Liver (tissue), 2 donors: ENCODE measurements around the gene COX6B1.

Experiments
- YY1 ChIP-seq: IDR thresholded peaks from 2 replicates; pipeline ENCODE4 v1.6.1; 2016; ENCODE audit warnings: antibody characterized with exemption, mild to moderate bottlenecking
- TF ChIP-seq, protein P1 (sequence below): fragments of 150-350 bp; IDR thresholded peaks from 2 replicates; pipeline ENCODE4 v1.5.1; 2017; ENCODE audit warnings: improper control_type of control experiment, low read depth, low read length; ENCODE audit not compliant: missing input control
- TF ChIP-seq, protein P2 (sequence below): IDR thresholded peaks from 2 replicates; pipeline ENCODE4 v1.6.1; 2016; ENCODE audit warnings: antibody characterized with exemption, mild to moderate bottlenecking
- TF ChIP-seq, protein P3 (sequence below): IDR thresholded peaks from 2 replicates; pipeline ENCODE4 v1.6.1; 2016; ENCODE audit warnings: antibody characterized with exemption
- donor health status: healthy.

DNA sequence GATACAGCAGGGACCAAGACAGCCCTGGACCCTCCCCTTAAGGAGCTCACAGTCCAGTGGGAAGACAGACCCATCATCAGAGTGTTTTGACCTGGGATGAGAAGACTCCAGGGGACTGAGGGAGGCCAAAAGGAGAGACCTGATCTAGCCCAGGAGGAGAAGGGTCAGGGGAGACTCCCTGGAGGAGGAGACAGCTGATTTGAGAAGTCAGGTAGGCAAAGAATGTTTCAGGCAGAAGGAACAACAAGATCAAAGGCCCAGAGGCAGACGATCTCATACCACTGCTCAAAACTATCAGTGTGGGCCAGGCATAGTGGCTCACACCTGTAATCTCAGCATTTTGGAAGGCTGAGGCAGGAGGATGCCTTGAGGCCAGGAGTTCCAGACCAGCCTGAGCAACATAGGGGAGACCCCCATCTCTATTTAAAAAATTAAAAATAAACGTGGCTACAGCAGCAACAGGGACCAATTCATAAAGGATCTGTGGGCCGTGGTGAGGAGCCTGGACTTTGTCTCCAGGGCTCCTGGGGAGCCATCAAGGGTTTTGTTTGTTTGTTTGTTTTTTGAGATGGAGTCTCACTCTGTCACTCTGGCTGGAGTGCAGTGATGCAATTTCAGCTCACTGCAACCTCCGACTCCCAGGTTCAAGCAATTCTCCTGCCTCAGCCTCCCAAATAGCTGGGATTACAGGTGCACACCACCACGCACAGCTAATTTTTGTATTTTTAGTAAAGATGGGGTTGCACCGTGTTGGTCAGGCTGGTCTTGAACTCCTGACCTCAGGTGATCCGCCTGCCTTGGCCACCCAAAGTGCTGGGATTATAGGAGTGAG, 2.2 kb upstream of the COX6B1 start:
- TF ChIP-seq, protein P1, sequence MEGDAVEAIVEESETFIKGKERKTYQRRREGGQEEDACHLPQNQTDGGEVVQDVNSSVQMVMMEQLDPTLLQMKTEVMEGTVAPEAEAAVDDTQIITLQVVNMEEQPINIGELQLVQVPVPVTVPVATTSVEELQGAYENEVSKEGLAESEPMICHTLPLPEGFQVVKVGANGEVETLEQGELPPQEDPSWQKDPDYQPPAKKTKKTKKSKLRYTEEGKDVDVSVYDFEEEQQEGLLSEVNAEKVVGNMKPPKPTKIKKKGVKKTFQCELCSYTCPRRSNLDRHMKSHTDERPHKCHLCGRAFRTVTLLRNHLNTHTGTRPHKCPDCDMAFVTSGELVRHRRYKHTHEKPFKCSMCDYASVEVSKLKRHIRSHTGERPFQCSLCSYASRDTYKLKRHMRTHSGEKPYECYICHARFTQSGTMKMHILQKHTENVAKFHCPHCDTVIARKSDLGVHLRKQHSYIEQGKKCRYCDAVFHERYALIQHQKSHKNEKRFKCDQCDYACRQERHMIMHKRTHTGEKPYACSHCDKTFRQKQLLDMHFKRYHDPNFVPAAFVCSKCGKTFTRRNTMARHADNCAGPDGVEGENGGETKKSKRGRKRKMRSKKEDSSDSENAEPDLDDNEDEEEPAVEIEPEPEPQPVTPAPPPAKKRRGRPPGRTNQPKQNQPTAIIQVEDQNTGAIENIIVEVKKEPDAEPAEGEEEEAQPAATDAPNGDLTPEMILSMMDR, result no peak
- TF ChIP-seq, protein P2, sequence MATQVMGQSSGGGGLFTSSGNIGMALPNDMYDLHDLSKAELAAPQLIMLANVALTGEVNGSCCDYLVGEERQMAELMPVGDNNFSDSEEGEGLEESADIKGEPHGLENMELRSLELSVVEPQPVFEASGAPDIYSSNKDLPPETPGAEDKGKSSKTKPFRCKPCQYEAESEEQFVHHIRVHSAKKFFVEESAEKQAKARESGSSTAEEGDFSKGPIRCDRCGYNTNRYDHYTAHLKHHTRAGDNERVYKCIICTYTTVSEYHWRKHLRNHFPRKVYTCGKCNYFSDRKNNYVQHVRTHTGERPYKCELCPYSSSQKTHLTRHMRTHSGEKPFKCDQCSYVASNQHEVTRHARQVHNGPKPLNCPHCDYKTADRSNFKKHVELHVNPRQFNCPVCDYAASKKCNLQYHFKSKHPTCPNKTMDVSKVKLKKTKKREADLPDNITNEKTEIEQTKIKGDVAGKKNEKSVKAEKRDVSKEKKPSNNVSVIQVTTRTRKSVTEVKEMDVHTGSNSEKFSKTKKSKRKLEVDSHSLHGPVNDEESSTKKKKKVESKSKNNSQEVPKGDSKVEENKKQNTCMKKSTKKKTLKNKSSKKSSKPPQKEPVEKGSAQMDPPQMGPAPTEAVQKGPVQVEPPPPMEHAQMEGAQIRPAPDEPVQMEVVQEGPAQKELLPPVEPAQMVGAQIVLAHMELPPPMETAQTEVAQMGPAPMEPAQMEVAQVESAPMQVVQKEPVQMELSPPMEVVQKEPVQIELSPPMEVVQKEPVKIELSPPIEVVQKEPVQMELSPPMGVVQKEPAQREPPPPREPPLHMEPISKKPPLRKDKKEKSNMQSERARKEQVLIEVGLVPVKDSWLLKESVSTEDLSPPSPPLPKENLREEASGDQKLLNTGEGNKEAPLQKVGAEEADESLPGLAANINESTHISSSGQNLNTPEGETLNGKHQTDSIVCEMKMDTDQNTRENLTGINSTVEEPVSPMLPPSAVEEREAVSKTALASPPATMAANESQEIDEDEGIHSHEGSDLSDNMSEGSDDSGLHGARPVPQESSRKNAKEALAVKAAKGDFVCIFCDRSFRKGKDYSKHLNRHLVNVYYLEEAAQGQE, result no peak
- TF ChIP-seq YY1, result no peak
- TF ChIP-seq, protein P3, sequence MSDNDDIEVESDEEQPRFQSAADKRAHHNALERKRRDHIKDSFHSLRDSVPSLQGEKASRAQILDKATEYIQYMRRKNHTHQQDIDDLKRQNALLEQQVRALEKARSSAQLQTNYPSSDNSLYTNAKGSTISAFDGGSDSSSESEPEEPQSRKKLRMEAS, result no peak
